Activated naive CD8-positive, alpha-beta T cell (primary cell): ENCODE measurements around the gene ARHGAP10.

Experiments
- H3K27ac Mint-ChIP-seq: one replicate; pipeline ENCODE4 v1.8.0; 2021; ENCODE audit warnings: mixed read lengths
- H3K27me3 Mint-ChIP-seq: one replicate; pipeline ENCODE4 v1.8.0; 2021; ENCODE audit warnings: mixed read lengths
- H3K36me3 Mint-ChIP-seq: one replicate; pipeline ENCODE4 v1.8.0; 2021; ENCODE audit warnings: mixed read lengths
- H3K4me1 Mint-ChIP-seq: one replicate; pipeline ENCODE4 v1.8.0; 2021; ENCODE audit warnings: low read depth, mixed read lengths
- H3K4me3 Mint-ChIP-seq: one replicate; pipeline ENCODE4 v1.8.0; 2021; ENCODE audit warnings: mild to moderate bottlenecking, mixed read lengths
- H3K9me3 Mint-ChIP-seq: one replicate; pipeline ENCODE4 v1.8.0; 2021; ENCODE audit warnings: low read depth, mixed read lengths

ARHGAP10 gene

DNA sequence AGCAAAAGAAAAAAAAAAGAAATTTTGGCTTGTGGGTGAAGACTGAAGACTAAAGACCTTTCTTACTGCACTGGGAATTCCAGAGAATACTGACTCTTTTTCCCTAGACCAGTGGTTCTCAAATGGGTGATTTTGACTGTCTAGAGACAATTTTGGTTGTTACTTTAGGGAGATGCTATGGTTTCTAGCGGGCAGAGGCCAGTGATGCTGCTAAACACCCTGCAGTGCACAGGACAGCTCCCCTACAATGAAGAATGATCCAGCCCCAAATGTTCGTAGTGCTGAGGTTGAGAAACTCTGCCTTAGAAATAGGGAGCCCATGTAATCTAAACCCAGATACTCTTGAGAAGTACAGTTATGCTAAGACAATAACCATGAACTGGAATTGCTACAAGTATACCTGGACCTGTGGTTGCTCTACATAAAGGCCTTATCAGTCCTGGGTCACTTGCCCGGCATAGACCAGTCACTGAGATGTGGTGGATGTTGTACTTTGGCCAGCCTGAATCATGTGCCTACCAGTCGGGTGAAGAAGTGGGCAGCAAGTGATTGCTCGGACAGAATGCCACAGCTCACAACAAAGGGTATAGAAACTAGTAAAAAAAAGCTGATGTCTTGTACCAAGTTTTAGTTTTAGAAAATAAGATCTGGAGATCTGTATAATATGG lies 16.0 kb downstream of the ARHGAP10 start:
- Mint-ChIP-seq H3K9me3 (no peaks in the 10 kb centered on the region), H3K4me3 (no peak overlapping the region), H3K36me3 (peaks cover 14% of the 10 kb centered on the region), H3K27me3 (no peaks in the 10 kb centered on the region), H3K27ac (no peak overlapping the region), H3K4me1 (no peaks in the 10 kb centered on the region)

DNA sequence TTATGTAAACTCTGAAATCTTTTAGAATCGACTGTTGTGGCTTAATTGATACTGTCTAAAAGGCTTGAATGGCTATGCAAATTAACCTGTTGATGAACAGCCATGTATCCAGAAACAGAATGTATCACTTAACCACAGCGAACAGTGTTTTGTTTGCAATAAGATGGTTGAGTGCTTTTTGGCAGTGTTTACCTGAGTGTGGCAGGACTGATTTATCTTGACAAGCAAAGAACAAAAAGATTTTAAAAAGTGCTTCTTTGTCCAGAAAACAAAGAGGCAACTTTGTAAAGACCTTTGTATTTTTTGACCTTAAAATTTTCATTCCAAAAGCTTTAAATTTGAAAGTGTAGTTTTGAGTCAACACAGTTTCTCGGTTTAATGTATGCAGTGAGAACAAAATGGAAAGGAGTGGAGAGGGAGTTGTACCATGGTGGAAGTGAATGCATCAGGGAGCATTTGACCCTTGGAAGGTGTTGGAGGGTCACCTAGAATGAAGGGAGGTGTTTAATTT lies 18.0 kb downstream of the ARHGAP10 start:
- H3K27ac Mint-ChIP-seq: no peak overlapping the region
- H3K4me1 Mint-ChIP-seq: no peaks in the 10 kb centered on the region
- no peaks in the 10 kb centered on the region for H3K9me3 Mint-ChIP-seq
- no peak overlapping the region for H3K4me3 Mint-ChIP-seq
- no peaks in the 10 kb centered on the region for H3K27me3 Mint-ChIP-seq
- peaks cover 6% of the 10 kb centered on the region for H3K36me3 Mint-ChIP-seq

DNA sequence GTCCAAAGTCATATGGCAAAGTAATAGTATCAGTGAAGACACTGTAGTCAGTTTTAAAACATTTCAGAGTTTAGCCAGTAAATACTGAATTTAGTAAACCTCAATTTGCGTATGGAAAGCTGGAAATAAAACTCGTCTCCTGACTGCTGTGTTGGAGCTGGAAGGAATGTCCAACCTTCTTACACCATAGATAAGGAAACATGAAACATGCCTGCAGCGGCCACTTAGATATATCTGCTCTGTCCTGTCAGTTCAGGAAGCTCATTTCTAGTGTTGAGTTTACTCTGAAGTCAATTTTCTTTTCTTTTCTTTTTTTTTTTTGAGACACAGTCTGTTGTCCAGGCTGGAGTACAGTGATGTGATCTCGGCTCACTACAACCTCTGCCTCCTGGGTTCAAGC lies 21.2 kb downstream of the ARHGAP10 start:
- H3K27ac Mint-ChIP-seq: no peak overlapping the region
- no peak overlapping the region for H3K4me3 Mint-ChIP-seq
- no peaks in the 10 kb centered on the region for H3K27me3 Mint-ChIP-seq

DNA sequence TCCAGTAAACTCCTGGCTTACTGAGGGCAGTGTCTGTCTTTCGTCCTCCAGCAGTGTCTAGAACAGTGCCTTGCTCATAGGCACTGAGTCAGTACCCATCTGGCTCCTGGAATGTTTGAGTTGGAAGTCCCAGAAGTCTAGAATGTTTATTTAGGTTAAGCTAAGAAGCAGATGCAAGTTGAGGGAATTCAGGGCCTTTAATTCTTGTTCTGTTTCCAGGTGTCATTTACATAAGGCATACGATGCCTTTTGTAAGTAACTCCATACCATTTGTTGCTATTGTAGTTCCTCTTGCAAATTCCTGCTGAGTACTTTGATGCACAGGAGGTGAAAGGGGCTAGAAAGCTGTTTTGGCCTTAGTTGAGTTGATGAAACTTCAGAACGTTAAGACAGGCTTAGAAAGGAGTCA lies 22.2 kb downstream of the ARHGAP10 start:
- Mint-ChIP-seq H3K4me3 (no peak overlapping the region), H3K27me3 (no peaks in the 10 kb centered on the region), H3K9me3 (no peaks in the 10 kb centered on the region), H3K4me1 (no peaks in the 10 kb centered on the region), H3K36me3 (peaks cover 2% of the 10 kb centered on the region), H3K27ac (no peak overlapping the region)

More for the DNA sequence above, 21.2 kb downstream of the ARHGAP10 start:
- H3K9me3 Mint-ChIP-seq: no peaks in the 10 kb centered on the region
- H3K4me1 Mint-ChIP-seq: no peaks in the 10 kb centered on the region
- H3K36me3 Mint-ChIP-seq: peaks cover 2% of the 10 kb centered on the region

DNA sequence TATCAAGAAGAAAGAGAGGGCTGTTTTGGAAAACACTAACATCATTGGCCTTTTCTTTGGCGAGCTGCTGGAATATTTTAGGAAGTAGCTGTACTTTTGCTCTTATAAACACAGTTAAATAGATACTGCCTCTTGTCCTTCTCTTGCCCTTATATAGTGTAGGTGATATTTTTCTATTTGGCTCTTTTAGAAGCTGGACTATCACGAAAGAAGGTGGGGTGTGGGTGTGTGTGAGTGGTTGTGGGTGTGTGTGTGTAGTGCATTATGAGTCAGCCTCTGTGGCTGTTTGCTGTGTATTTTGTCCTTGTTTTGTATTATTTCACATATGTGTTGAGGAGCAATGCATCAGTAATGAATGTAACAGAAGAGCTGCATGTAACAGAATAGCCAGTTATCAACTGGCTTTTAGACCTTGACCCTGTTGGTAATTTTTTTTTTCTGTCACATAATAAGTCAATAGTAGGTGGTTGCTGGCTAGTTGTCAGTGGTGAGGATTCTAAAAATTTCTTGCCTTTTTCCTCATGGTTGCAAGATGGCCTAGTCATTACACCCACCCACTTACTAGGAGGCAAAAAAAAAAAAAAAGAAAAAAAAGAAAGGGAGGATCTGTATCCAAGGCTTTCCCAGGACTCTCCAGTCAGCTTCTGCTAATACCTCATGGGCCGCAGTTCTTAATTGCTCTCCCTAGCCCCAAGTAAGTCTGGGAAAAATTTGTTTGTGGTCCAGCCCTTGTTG lies 23.8 kb downstream of the ARHGAP10 start:
- H3K27me3 Mint-ChIP-seq: no peaks in the 10 kb centered on the region
- H3K4me1 Mint-ChIP-seq: no peaks in the 10 kb centered on the region
- no peak overlapping the region for H3K27ac Mint-ChIP-seq
- H3K4me3 Mint-ChIP-seq: no peak overlapping the region
- no peaks in the 10 kb centered on the region for H3K9me3 Mint-ChIP-seq
- H3K36me3 Mint-ChIP-seq: peaks cover 2% of the 10 kb centered on the region

DNA sequence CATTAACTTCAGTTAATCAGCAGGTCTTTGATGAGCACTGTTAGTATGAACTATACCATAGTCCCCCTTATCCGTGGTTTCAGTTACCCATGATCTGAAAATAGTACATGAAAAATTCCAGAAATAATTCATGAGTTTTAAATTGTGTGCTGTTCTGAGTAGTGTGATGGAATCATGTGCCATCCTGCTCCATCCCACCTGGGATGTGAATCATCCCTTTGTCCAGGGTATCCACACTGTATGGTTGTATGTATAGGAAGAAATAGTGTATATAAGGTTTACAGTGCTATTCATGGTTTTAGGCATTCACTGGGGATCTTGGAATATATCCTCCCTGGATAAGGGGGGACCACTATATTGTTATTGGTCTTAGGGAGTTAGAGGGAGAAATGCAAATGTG lies 24.5 kb downstream of the ARHGAP10 start:
- H3K27ac Mint-ChIP-seq: no peak overlapping the region
- H3K9me3 Mint-ChIP-seq: no peaks in the 10 kb centered on the region
- H3K36me3 Mint-ChIP-seq: no peaks in the 10 kb centered on the region
- H3K27me3 Mint-ChIP-seq: no peaks in the 10 kb centered on the region
- no peak overlapping the region for H3K4me3 Mint-ChIP-seq
- no peaks in the 10 kb centered on the region for H3K4me1 Mint-ChIP-seq

DNA sequence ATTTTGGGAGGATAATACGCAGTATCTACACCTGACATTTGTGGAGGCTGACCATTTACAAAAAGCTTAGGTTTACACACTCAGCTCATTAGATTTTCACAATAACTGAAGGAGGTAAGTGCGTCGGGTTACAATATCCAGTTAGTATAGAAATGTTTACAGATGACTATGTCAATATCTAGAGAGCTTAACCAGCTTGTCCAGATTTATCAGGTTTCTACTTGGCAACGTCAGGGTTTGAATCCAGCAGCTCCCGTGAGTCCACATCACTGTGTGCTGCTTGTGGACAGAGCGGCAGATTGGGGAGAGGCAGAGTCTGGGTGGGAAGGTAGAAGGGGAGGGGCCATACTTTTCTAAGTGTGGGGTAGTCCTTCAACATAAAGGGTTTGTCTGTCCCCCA lies 28.3 kb downstream of the ARHGAP10 start:
- no peaks in the 10 kb centered on the region for H3K4me1 Mint-ChIP-seq
- no peaks in the 10 kb centered on the region for H3K36me3 Mint-ChIP-seq

DNA sequence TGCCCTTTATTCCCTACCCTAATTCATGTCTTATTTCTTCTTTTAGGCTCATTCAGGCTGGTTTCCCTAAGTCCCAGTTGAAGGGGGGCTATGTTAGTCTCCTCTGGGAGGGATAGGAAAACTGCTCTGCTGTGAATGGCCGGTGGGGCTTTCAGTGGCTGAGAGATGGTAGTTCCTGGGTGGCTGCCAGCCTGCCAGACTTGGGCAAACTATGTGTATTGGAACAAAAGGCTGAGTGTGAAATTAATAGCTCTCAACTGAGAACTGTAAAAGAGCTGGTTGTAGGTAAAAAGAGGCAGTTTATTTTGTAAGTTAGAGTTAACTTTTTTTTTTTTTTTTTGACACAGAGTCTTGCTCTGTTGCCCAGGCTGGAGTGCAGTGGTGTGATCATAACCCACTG lies 28.8 kb downstream of the ARHGAP10 start:
- no peaks in the 10 kb centered on the region for H3K4me1 Mint-ChIP-seq
- H3K36me3 Mint-ChIP-seq: no peaks in the 10 kb centered on the region
- no peak overlapping the region for H3K4me3 Mint-ChIP-seq
- H3K9me3 Mint-ChIP-seq: no peaks in the 10 kb centered on the region
- no peaks in the 10 kb centered on the region for H3K27me3 Mint-ChIP-seq
- no peak overlapping the region for H3K27ac Mint-ChIP-seq

More for the DNA sequence above, 28.3 kb downstream of the ARHGAP10 start:
- Mint-ChIP-seq H3K27ac (no peak overlapping the region), H3K27me3 (no peaks in the 10 kb centered on the region), H3K4me3 (no peak overlapping the region), H3K9me3 (no peaks in the 10 kb centered on the region)

DNA sequence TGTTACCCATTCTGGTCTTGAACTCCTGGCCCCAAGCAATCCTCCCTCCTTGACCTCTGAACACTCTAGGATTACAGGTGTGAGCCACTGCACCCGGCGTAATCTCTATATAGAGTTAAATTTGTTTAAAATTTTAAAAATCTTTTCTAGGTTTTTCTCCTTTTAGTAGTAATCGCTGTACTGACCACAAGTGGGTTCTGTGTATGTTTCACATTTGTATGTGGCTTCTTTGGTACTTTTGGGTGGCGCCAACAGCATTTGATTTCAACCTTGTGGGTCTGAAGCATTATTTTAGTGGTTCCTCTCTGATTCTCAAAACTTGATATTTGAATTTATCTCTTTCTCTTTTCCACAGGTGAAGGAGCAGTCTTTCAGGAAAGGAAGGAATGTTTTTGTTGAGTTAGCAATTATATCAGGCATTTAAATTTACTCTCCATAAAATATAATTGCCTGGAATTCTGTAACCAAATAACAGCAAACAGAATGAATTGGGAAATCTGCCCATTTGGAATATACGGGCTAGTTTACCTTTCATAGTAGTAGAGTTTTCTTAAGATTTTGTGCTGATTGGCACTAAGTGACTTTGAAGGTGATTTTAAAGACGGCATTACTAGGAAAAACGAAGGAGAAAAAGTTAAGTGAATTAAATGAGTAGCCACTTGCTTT lies 29.5 kb downstream of the ARHGAP10 start:
- H3K27me3 Mint-ChIP-seq: no peaks in the 10 kb centered on the region
- H3K9me3 Mint-ChIP-seq: no peaks in the 10 kb centered on the region
- no peak overlapping the region for H3K4me3 Mint-ChIP-seq
- H3K27ac Mint-ChIP-seq: no peak overlapping the region
- no peaks in the 10 kb centered on the region for H3K36me3 Mint-ChIP-seq
- H3K4me1 Mint-ChIP-seq: no peaks in the 10 kb centered on the region

DNA sequence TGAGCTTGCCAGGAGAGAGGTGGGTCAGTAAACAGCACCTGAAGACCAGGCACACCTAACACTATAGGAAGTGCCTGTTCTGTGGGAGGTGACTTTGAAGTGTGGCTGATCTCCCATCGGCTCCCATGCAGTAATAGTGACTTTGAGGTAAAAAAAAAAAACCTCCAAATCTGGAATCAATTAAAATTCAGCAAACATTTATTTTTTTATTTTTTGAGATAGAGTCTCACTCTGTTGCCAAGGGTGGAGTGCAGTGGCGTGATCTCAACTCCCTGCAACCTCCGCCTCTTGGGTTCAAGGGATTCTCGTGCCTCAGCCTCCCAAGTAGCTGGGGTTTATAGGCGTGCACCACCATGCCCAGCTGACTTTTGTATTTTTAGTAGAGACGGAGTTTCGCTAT lies 32.4 kb downstream of the ARHGAP10 start:
- no peaks in the 10 kb centered on the region for H3K36me3 Mint-ChIP-seq
- H3K4me1 Mint-ChIP-seq: peaks cover 2% of the 10 kb centered on the region
- H3K9me3 Mint-ChIP-seq: no peaks in the 10 kb centered on the region
- H3K27me3 Mint-ChIP-seq: no peaks in the 10 kb centered on the region
- H3K27ac Mint-ChIP-seq: no peak overlapping the region
- no peak overlapping the region for H3K4me3 Mint-ChIP-seq

DNA sequence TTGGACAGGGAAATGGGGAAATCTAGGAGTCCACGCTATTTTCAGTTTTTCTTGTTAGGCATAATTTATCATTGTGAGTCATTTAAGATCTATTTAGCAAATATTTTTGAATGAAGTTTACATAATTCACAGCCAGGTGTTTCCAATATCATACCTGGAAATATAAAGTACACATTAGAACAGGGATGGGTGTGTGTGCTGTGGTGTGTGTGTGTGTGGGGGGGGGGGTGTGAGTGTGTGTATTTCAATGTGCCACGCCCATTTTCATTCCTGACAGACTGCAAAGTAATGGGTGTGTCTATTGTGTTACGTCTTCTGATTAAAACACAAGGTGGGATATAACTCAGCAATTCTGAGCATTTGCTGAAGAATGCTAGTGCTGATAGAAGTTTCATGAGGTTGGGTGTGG lies 33.2 kb downstream of the ARHGAP10 start:
- H3K36me3 Mint-ChIP-seq: peaks cover 3% of the 10 kb centered on the region
- H3K27me3 Mint-ChIP-seq: no peaks in the 10 kb centered on the region
- H3K4me1 Mint-ChIP-seq: peaks cover 2% of the 10 kb centered on the region
- H3K9me3 Mint-ChIP-seq: no peaks in the 10 kb centered on the region
- no peak overlapping the region for H3K27ac Mint-ChIP-seq
- H3K4me3 Mint-ChIP-seq: no peak overlapping the region

DNA sequence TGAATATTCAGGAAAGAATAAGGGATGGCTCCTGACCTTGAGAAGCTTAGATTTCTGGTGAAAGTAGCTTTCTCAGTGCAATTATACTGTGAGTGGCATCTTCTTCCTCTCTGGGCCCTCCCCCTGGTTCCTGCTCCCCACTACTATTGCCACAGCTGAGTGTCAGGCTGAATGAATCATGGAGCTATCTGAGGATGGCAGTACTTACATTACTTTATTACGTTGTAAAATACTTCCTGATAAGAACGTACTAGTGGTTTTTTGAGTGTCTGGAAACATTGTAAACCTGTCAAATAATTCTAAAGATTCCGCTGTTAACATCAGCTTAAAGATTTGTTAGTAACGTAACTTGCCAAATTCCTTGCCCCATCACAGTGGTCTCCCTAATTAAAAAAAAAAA lies 36.2 kb downstream of the ARHGAP10 start:
- Mint-ChIP-seq H3K9me3 (no peaks in the 10 kb centered on the region), H3K27ac (no peak overlapping the region), H3K4me3 (no peak overlapping the region), H3K36me3 (peaks cover 3% of the 10 kb centered on the region), H3K4me1 (peaks cover 2% of the 10 kb centered on the region), H3K27me3 (no peaks in the 10 kb centered on the region)

DNA sequence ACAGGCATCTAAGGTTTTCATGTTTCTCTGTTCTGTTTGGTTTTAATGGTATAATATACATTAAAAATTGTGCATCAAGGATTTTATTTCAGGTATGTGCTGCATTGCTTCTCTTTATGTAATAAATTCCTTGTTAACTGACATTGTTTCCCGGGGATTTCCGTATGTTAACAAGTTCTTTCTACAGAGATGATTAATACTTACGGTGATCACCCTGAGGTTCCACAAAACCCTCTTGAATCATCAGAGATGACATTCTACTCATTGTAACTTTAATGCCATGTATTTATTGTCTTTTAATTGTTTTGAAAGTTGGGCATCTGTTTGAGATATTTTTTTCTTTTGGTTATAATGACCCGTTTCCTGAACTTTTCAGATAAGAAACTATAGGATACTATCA lies 37.5 kb downstream of the ARHGAP10 start:
- Mint-ChIP-seq H3K4me3 (no peak overlapping the region), H3K27ac (no peak overlapping the region), H3K27me3 (no peaks in the 10 kb centered on the region), H3K4me1 (peaks cover 2% of the 10 kb centered on the region), H3K9me3 (no peaks in the 10 kb centered on the region), H3K36me3 (peaks cover 3% of the 10 kb centered on the region)

DNA sequence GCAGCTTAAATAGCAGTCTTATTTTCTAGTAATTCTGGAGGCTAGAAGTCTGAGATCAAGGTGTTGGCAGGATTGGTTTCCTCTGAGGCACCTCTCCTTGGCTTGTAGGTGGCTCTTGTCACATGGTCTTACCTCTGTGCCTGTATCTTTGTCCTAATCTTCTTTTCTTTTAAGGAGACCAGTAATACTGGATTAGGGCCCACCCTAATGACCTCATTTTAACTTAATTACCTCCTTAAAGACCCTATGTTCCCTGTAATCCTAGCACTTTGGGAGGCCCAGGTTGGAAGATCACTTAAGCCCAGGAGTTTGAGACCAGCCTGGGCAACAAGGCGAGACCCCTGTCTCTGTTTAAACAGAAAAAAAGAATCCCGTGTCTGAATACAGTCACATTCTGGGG lies 38.9 kb downstream of the ARHGAP10 start:
- H3K27me3 Mint-ChIP-seq: no peaks in the 10 kb centered on the region
- no peaks in the 10 kb centered on the region for H3K9me3 Mint-ChIP-seq
- H3K4me3 Mint-ChIP-seq: no peak overlapping the region
- peaks cover 3% of the 10 kb centered on the region for H3K36me3 Mint-ChIP-seq
- peaks cover 2% of the 10 kb centered on the region for H3K4me1 Mint-ChIP-seq
- no peak overlapping the region for H3K27ac Mint-ChIP-seq

DNA sequence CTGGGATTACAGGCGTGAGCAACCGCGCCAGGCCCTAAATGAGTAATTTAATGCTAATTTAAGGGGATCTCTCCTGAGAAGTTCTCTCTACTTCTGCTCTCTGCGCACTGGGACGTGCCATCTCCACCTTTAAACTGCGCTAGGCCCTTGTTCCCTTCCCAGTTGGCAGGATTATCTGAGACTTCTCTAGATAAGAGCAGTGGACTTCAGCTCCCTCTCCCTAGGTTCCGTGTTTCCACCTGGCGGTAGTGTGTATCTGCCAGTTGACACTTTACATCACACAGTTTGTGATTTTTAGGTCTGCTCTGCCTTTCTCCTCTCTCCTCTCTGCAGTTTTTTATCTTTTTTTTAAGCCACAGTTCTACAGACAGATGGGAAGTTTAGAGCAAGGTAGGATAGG lies 40.2 kb downstream of the ARHGAP10 start:
- Mint-ChIP-seq H3K9me3 (no peaks in the 10 kb centered on the region), H3K36me3 (peaks cover 3% of the 10 kb centered on the region), H3K4me3 (no peak overlapping the region), H3K27ac (no peak overlapping the region), H3K4me1 (peaks cover 2% of the 10 kb centered on the region), H3K27me3 (no peaks in the 10 kb centered on the region)
